SK-N-SH treated with all-trans-retinoic acid at 6 μM for 48 hours (cell line): ENCODE data around the gene FAF1.

Experiments used
- ARNTL ChIP-seq: fragments of 450-650 bp; formaldehyde crosslinking; IDR thresholded peaks from 2 replicates; pipeline ENCODE4 v1.5.0; 2020; ENCODE audit warnings: low read depth, mild to moderate bottlenecking, moderate library complexity, borderline replicate concordance
- BACH2 ChIP-seq: fragments of 250-450 bp; sonication (Bioruptor Pico); IDR thresholded peaks from 2 replicates; pipeline ENCODE4 v1.9.0; 2021; ENCODE audit warnings: mild to moderate bottlenecking, borderline replicate concordance
- TOX ChIP-seq: fragments of 250-450 bp; sonication (Bioruptor Pico); IDR thresholded peaks from 2 replicates; pipeline ENCODE4 v1.8.0; 2021; ENCODE audit warnings: mild to moderate bottlenecking, moderate library complexity, borderline replicate concordance
- ZC3H10 ChIP-seq: fragments of 250-450 bp; sonication (Bioruptor Pico); IDR thresholded peaks from 2 replicates; pipeline ENCODE4 v1.5.1; 2021; ENCODE audit warnings: mild to moderate bottlenecking, moderate library complexity
- ZNF565 ChIP-seq: fragments of 450-650 bp; formaldehyde crosslinking; conservative IDR thresholded peaks from 2 replicates; pipeline ENCODE4 v1.5.0; 2020; ENCODE audit warnings: low read depth, mild to moderate bottlenecking, moderate library complexity
- ZNF8 ChIP-seq: fragments of 450-650 bp; formaldehyde crosslinking; IDR thresholded peaks from 2 replicates; pipeline ENCODE4 v1.5.0; 2020; ENCODE audit warnings: mild to moderate bottlenecking, moderate library complexity
- TF ChIP-seq, protein P1 (sequence below): fragments of 250-450 bp; sonication (Bioruptor Pico); IDR thresholded peaks from 2 replicates; pipeline ENCODE4 v1.8.0; 2020; ENCODE audit warnings: mild to moderate bottlenecking, moderate library complexity, borderline replicate concordance

DNA sequence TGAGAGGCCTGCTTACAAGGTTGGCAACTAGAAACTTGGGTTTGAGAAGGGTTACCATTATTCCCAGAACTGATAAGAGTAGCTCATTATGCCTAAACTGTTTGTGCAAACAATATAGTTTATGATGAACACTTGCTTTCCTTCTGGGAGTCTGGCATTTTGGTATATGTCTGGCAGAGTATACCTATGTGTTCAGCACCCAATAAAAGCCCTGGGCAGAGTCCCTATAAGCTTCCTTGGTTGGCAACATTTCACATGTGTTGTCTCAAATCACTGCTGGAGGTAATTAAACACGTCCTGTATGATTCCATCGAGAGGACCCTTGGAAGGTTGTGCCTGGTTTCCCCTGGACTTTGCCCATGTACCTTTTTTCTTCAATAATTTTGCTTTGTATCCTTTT is 497.1 kb downstream of the FAF1 start:
- TF ChIP-seq BACH2 (CRISPR knock-in tag): no peak
- TF ChIP-seq ZNF8 (CRISPR knock-in tag): no peak
- no peak for TF ChIP-seq ZNF565 (CRISPR knock-in tag)
- no peak for TF ChIP-seq ZC3H10
- TF ChIP-seq, protein P1, sequence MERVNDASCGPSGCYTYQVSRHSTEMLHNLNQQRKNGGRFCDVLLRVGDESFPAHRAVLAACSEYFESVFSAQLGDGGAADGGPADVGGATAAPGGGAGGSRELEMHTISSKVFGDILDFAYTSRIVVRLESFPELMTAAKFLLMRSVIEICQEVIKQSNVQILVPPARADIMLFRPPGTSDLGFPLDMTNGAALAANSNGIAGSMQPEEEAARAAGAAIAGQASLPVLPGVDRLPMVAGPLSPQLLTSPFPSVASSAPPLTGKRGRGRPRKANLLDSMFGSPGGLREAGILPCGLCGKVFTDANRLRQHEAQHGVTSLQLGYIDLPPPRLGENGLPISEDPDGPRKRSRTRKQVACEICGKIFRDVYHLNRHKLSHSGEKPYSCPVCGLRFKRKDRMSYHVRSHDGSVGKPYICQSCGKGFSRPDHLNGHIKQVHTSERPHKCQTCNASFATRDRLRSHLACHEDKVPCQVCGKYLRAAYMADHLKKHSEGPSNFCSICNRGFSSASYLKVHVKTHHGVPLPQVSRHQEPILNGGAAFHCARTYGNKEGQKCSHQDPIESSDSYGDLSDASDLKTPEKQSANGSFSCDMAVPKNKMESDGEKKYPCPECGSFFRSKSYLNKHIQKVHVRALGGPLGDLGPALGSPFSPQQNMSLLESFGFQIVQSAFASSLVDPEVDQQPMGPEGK (CRISPR knock-in tag): no peak
- no peak for TF ChIP-seq ARNTL (CRISPR knock-in tag)
- TF ChIP-seq TOX (CRISPR knock-in tag): no peak
